ELR (cell line): ENCODE measurements around the gene ZNF215.
"Not testable (repeated sequence)": the region's sequence is repeated elsewhere in the genome, so short reads cannot be mapped to it uniquely, and the experiment has no call there.

Source experiments
- DNase-seq: peaks from one replicate; pipeline ENCODE4 v3.0.0-alpha.2; 2015; ENCODE audit warnings: low read depth

ZNF215 gene

GRCh38 chr11:6941970-6942369, 15.7 kb downstream of the ZNF215 start:
- DNase-seq: no peak

GRCh38 chr11:6943131-6943530, 16.9 kb downstream of the ZNF215 start:
- no peak for DNase-seq

GRCh38 chr11:6954248-6954647, 28.0 kb downstream of the ZNF215 start:
- not testable (repeated sequence) for DNase-seq

- no peak for DNase-seq
Observed at GRCh38 chr11:6962141-6962540, 35.9 kb downstream of the ZNF215 start.

GRCh38 chr11:6962673-6963072, 36.4 kb downstream of the ZNF215 start:
- no peak for DNase-seq

- DNase-seq: peak; percentile 62
Observed at GRCh38 chr11:6968816-6969215, 42.6 kb downstream of the ZNF215 start.

- DNase-seq: not testable (repeated sequence)
Observed at GRCh38 chr11:6969854-6970253, 43.6 kb downstream of the ZNF215 start.

GRCh38 chr11:6979365-6979764, 53.1 kb downstream of the ZNF215 start:
- DNase-seq: no peak

GRCh38 chr11:6986487-6986886, 60.3 kb downstream of the ZNF215 start:
- no peak for DNase-seq

GRCh38 chr11:6988506-6988905, 62.3 kb downstream of the ZNF215 start:
- DNase-seq: no peak

GRCh38 chr11:6991227-6991626, 65.0 kb downstream of the ZNF215 start:
- DNase-seq: no peak

GRCh38 chr11:6992026-6992425, 65.8 kb downstream of the ZNF215 start:
- DNase-seq: no peak

- peak; percentile 80 for DNase-seq
Observed at GRCh38 chr11:6992457-6993417, 66.5 kb downstream of the ZNF215 start.

GRCh38 chr11:6995703-6996102, 69.5 kb downstream of the ZNF215 start:
- DNase-seq: no peak

- DNase-seq: peak; percentile 85
Observed at GRCh38 chr11:7004482-7004881, 78.3 kb downstream of the ZNF215 start.
